Hematopoietic multipotent progenitor cell treated with erythropoietin and hydrocortisone succinate and interleukin-3 and kit ligand, for 6 days (in vitro differentiated cells): Measurements from ENCODE around the gene GAB4.

Experiments
- DNase-seq: peaks from one replicate; pipeline ENCODE4 v3.0.0-alpha.2; 2015

Gene GAB4

GRCh38 chr22:16975155-16975885 is 32.7 kb downstream of the GAB4 start:
- no peak for DNase-seq

GRCh38 chr22:16974298-16975084 is 33.5 kb downstream of the GAB4 start:
- DNase-seq: no peak

GRCh38 chr22:16973591-16974297 is 34.3 kb downstream of the GAB4 start:
- no peak for DNase-seq

GRCh38 chr22:16972311-16972710 is 35.7 kb downstream of the GAB4 start:
- DNase-seq: no peak

GRCh38 chr22:16970446-16970845 is 37.6 kb downstream of the GAB4 start:
- DNase-seq: no peak

GRCh38 chr22:16969508-16970327 is 38.3 kb downstream of the GAB4 start:
- DNase-seq: no peak

- DNase-seq: no peak
Observed at GRCh38 chr22:16968218-16968595, 39.8 kb downstream of the GAB4 start.

GRCh38 chr22:16967453-16968217 is 40.4 kb downstream of the GAB4 start:
- DNase-seq: no peak

- no peak for DNase-seq
Observed at GRCh38 chr22:16966251-16966650, 41.8 kb downstream of the GAB4 start.

GRCh38 chr22:16965560-16965959 is 42.5 kb downstream of the GAB4 start:
- no peak for DNase-seq

GRCh38 chr22:16965083-16965482 is 42.9 kb downstream of the GAB4 start:
- DNase-seq: no peak

- DNase-seq: no peak
Observed at GRCh38 chr22:16964366-16964765, 43.7 kb downstream of the GAB4 start.

- no peak for DNase-seq
Observed at GRCh38 chr22:16963189-16963945, 44.7 kb downstream of the GAB4 start.

GRCh38 chr22:16962501-16962900 is 45.5 kb downstream of the GAB4 start:
- DNase-seq: no peak

- DNase-seq: no peak
Observed at GRCh38 chr22:16961477-16962186, 46.4 kb downstream of the GAB4 start.

GRCh38 chr22:16960884-16961249 is 47.2 kb downstream of the GAB4 start:
- no peak for DNase-seq

GRCh38 chr22:16960220-16960883 is 47.7 kb downstream of the GAB4 start:
- DNase-seq: no peak

- DNase-seq: no peak
Observed at GRCh38 chr22:16959345-16959930, 48.6 kb downstream of the GAB4 start.

- no peak for DNase-seq
Observed at GRCh38 chr22:16958475-16958874, 49.5 kb downstream of the GAB4 start.

GRCh38 chr22:16957781-16958180 is 50.2 kb downstream of the GAB4 start:
- DNase-seq: no peak
